Stimulated activated CD4-positive, alpha-beta T cell treated with anti-CD3 and anti-CD28 coated beads, Interleukin-1b, Interleukin-23, amount 100 ng/mL, for 1 hour (primary cell): ENCODE data around the gene DNLZ.
A peak's percentile ranks its signal among the peaks of the same experiment; 100 is the strongest.
"Not testable (repeated sequence)": the region's sequence is repeated elsewhere in the genome, so short reads cannot be mapped to it uniquely, and the experiment has no call there.

Experiments used
- DNase-seq, 2 donors: peaks; one replicate each; pipeline ENCODE4 v3.0.0-alpha.2; 2020; ENCODE audit warnings: low read depth in 2 of 2

Gene DNLZ

GRCh38 chr9:136331030-136331429 lies 32.5 kb downstream of the DNLZ start:
- no peak for DNase-seq

DNA sequence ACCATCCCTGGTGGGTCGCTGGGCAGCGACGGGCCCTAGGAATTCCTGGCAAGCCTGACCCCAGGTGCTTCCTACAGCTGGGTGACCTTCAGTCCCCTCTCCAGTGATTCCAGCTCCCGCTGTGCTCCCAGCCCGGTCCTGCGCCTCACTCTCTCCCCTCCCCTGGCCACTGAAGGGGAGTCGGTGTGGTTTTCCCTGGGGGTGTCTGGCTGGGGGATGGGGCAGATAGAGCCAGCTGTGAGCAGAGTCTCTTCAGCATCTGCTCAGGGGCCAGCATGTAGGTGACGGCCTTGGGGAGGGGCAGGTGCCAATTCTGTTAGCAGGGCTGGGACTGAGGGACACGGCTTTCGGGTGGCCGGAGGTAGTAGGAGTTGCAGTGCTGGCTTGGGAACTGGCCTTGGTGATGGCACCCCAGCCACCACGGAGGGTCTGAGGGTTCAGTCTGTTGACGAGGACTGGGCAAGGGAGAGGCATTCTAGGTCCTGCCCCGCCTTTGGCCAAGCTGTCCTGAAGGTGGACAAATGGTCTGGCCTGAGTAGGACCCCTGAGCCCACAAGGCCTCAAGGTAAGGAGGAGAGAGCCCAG lies 33.0 kb downstream of the DNLZ start:
- DNase-seq, result no peak

DNA sequence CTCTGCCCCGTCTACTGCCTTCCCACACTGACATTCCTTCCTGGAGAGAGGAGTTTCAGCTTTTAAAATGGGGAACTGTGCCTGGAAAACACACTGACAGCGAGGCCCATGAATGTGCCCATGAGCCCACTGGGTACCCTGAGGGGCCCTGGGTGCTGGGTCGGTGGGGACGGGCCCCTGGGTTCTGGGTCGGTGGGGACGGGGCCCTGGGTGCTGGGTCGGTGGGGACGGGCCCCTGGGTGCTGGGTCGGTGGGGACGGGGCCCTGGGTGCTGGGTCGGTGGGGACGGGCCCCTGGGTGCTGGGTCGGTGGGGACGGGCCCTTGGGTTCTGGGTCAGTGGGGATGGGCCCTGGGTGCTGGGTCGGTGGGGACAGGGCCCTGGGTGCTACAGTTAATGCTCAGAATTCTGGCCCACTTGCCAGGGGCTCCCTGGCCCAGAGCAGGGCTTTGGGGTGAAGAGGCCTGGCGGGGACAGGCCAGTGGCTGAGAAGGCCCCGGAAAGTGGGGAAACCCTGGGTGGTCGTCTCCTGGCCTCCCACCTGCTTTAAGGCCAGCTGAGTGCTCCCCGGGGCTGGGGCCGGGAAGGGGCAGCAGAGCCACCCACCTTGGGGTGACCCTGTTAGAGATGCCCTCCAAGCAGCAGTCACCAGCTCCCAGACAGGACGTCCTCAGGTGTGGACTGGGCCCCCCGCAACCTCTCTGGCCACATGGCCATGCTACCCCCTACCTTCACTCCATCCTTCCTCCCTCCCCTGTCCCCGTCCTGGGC lies 33.7 kb downstream of the DNLZ start:
- no peak for DNase-seq

- DNase-seq, result no peak
These were observed 34.3 kb downstream of the DNLZ start for GRCh38 chr9:136329211-136329627.

DNA sequence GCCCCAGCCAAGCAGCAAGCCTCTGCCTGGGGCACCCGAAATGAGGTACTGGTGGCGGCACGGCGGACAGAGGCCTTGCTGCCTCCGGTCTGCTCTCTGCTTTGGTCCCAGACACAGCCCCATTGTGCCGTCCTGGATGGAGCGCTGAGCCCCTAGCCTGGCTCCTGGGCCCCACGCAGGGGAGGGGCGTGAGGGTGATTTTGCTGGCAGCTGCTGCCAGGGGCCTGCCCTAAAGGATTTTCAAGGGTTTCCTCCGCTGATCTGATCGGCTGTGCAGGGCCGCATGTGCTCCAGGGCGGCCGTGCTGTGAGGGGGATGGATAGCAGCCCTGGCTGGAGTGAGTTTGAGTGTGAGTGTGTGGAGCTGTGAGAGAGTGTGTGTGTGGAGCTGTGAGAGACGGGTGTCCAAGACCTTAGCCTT lies 34.9 kb downstream of the DNLZ start:
- DNase-seq, result no peak

DNA sequence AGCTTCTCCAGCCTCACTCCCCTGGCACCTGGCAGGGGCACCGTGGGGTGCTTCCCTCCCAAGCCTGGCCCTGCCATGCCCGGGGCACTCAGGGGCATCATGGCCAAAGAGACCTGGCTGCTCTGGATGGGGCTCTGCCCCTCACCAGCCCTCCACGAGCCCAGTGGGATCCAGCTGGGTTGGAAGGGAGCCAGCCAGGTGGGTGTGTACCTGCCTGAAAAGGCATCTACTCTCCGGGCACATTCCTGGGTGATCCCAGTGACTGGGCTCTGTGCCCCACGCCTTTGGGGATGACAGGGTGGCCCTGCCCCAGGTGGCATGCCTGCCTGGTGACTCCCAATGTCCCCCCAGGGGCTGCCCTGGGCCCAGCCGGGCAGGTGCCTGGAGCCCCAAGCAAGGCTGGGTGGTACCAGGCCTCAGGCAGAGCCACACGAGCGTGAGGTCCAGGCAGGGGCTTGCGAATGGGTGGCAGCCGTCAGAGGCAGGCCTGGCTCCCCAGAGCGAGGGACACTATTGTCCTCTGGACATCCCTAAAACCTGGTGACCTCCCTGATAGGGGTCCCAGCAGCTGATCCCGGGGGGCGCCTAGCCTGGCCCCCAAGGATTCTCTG lies 35.4 kb downstream of the DNLZ start:
- DNase-seq, result no peak

- peak in 1 of 2 donors; percentile 27 for DNase-seq
These were observed 36.1 kb downstream of the DNLZ start, which contains the start of gene GPSM1 for GRCh38 chr9:136327304-136327974. Gene GPSM1 (plus strand): TSS chr9:136327539. CDS start chr9:136327696, 157 bp downstream.

- DNase-seq, result no peak
These were observed 36.7 kb downstream of the DNLZ start for GRCh38 chr9:136326761-136327303.

DNA sequence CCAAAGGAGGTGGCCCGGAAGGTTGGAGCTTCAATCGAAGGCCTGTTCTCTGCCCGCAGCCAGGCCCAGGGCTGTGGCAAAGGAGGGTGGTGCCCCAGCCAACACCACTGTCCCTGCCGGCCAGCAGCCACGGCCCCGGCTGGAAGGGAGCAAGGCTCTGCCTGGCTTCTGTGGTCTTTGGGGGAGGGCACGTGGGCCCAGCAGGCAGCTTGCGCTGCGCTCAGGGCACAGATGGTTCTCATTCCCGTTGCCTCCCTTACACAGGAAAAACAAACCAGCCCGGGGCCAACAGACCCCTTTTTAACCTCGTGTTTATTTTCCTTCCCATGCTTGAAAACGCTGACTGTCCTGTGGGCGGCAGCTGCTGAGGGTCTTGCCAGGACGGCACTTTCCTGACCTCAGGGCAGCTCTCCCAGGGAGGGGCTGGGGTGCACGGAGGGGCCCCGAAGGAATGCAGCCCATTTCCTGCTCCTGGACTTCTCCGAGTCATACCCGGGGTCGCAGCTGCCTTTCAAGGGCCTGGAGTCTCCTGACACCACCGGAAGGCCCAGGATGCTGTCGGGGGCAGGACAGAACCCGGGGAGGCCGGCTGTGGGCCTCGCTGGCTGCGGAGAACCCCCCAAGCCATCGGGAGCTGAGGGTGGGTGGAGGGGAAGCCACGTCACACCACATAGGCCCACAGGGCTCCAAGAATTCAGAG lies 37.3 kb downstream of the DNLZ start:
- DNase-seq, result no peak

DNA sequence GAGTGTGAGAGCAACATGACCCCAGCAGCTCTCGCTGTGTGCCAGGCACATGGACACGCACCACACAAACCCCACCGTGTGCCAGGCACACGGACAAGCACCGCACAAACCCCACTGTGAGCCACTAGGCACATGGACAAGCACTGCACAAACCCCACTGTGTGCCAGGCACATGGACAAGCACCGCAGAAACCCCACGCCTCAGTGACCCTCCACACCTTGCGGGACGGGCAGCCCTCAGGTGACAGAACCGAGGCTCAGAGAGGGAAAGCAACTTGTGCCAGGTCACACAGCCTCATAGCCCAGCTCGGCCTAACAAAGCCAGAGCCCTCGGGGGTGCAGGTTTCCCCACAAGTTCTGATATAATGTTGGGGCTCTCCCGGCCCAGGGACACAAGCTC lies 38.2 kb downstream of the DNLZ start:
- DNase-seq, result no peak

DNA sequence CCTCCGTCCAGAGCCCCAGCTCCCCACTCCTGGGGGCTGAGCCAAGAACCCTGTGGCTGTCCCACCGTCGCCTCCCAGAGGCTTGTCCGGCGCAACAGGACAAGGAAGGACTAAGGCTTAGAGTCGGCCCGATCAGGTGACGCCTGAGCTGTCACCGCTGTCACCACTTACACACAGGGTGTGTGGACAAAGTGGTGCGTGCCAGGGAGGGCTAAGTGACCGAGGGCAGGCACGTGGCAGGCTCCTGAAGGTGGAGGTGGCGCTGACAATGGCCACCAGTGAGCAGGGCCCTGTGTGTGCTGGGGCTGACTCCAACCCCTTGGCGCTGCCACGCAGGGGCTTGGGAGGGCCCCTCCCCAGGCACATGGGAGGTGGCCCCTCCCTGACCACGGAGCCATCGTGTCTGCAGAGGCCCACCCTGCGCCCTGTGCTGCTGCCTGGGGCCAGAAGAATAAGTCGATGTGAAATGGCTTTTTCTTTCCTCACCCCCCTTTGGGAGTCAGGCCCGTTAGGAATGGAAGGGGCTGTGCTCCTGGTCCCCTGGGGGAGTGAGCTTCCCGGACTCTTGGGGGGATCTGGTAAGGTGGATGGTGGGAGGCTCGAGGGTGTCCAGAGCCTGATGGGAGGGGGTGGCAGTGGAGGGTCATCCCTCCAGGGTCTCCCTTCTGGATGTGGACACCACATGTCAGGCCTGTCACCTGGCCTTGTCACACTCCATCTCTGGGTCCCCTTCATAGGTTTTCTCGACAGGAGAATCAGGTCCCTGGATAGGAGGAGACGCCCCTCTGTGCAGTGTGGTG lies 38.8 kb downstream of the DNLZ start:
- DNase-seq, result no peak

DNA sequence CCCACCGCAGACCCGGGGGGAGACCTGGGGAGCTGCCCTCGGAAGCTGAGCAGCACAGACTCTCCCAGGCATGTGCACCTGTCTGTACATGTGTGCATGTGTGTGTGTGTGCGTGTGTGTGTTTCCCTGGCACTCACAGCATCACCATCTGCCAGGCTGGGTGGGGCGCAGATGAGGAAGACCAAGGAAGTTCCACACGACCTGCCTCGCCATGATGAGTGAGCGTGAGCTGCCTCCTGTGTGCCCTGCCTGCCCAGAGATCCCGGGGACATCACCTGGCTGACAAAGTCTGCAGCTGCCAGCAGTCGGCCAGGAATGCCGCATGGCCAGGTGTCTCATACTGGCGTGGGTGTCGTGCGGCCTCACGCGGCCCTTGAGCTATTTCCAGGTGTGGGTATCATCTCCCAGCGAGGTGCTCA lies 40.2 kb downstream of the DNLZ start:
- no peak for DNase-seq

- DNase-seq, result no peak
These were observed 40.7 kb downstream of the DNLZ start for GRCh38 chr9:136322756-136323330.

DNA sequence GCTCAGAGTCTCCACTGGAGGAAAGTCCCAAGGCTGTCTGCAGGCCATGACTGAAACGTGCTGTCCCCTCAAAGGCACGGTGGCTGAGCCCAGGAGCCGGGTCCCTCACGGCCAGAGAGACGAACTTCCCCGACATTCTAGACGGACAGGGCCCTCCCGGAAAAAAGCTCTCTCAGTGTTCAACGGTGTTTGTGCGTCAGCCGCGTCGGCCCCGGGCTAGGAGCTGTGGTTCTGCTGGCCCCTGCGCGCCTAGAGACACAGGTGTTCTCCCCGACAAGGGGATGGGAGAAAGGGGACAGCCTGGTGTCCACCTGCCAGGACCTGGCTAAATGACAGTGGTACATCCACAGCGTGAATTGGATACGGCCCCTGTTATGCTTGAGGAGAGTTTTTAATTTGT lies 42.0 kb downstream of the DNLZ start:
- no peak for DNase-seq

- DNase-seq, result not testable (repeated sequence)
These were observed 42.6 kb downstream of the DNLZ start for GRCh38 chr9:136320972-136321371.

- not testable (repeated sequence) for DNase-seq
These were observed 43.6 kb downstream of the DNLZ start for GRCh38 chr9:136319955-136320354.

DNA sequence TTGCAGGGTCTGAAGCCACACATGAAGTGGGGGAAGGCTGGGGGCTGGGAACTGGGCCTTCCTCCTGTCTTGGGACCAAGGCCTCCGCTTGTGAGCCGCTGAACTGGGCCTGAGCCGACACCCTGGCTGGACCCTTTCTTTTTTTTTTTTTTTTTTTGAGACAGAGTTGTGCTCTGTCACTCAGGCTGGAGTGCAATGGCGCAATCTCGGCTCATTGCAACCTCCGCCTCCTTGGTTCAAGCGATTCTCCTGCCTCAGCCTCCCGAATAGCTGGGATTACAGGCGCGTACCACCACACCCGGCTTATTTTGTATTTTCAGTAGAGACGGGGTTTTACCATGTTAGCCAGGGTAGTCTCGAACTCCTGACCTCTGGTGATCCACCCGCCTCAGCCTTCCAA lies 44.3 kb downstream of the DNLZ start:
- not testable (repeated sequence) for DNase-seq

DNA sequence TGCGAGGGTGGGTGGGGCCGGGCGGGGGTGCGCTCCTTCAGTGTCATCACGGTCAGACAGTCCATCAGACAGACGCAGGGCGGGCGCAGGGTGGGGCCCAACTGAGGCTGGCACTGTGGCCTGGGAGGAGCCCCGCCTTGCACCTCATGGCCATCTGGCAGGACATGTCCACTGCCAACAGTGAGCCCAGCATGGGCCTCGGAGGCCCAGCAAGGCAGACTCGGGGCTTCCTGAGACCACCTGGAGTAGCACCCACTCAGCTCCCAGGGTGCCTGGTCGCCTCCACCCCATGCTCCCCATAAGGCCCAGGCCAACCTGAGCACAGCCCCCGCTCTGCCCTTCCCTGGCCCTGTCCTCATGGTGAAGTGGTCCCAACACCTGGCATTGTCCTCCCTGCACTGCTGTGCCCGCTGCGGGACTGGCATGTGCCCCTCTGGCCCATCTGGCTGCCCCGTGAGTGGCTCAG lies 44.7 kb downstream of the DNLZ start:
- no peak for DNase-seq

GRCh38 chr9:136318111-136318775 lies 45.3 kb downstream of the DNLZ start:
- no peak for DNase-seq

DNA sequence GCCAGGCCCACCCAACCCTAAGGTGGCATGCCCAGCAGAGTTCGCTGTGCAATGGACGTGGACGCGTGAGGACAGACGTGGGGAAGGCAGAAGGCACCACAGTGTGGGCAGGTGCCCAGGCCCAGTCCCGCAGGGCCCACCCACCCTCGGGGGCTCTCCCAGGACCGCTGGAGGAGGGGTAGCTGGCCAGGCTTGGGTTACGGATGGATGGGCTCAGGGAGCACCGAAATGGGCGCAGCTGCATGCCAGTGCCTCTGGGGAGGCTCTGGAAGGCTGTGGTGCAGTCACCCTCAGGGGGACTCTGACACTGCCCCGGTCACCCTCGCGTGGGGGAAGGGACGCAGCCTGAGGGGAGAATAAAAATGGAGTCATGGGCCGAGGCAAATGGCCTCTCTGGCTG lies 45.8 kb downstream of the DNLZ start:
- no peak for DNase-seq
